H9 (cell line): ENCODE results near the gene TMEM86A. TPM values are rescaled to one million over a fixed set of nuclear protein-coding genes. Genes with fewer than 3 reads are reported as not detected.

Experiments used
- DNase-seq: peaks from one replicate; pipeline ENCODE4 v3.0.0-alpha.2; 2017
- H2AFZ ChIP-seq: one replicate; pipeline ENCODE4 v1.6.1; 2013; ENCODE audit warnings: mild to moderate bottlenecking, low read length, control low read depth, moderate library complexity
- H2AK5ac ChIP-seq: 2 replicates; pipeline ENCODE4 v1.6.1; 2013; ENCODE audit warnings: low read length, control low read depth, mixed read lengths; ENCODE audit not compliant: insufficient read length
- H2BK120ac ChIP-seq: one replicate; pipeline ENCODE4 v1.6.1; 2013; ENCODE audit warnings: low read depth, mild to moderate bottlenecking, low read length, control low read depth, inconsistent platforms; ENCODE audit not compliant: poor library complexity, severe bottlenecking
- H2BK12ac ChIP-seq: 2 replicates; pipeline ENCODE4 v1.6.1; 2013; ENCODE audit warnings: low read length, control low read depth, mixed read lengths, low read depth; ENCODE audit not compliant: insufficient read length
- H2BK15ac ChIP-seq: 2 replicates; pipeline ENCODE4 v1.6.1; 2013; ENCODE audit warnings: low read depth, low read length, control low read depth
- H2BK20ac ChIP-seq: one replicate; pipeline ENCODE4 v1.6.1; 2013; ENCODE audit warnings: low read depth, mild to moderate bottlenecking, low read length, control low read depth, inconsistent platforms; ENCODE audit not compliant: poor library complexity, severe bottlenecking
- H2BK5ac ChIP-seq: 2 replicates; pipeline ENCODE4 v1.6.1; 2013; ENCODE audit warnings: low read length, control low read depth, mixed read lengths; ENCODE audit not compliant: insufficient read length
- H3K14ac ChIP-seq: 2 replicates; pipeline ENCODE4 v1.6.1; 2013; ENCODE audit warnings: low read length, control low read depth; ENCODE audit not compliant: insufficient read depth
- H3K18ac ChIP-seq: 2 replicates; pipeline ENCODE4 v1.6.1; 2013; ENCODE audit warnings: low read depth, mild to moderate bottlenecking, mixed read lengths, low read length, control low read depth; ENCODE audit not compliant: insufficient read length
- H3K23ac ChIP-seq: 2 replicates; pipeline ENCODE4 v1.6.1; 2013; ENCODE audit warnings: low read length, control low read depth, mixed read lengths, low read depth; ENCODE audit not compliant: insufficient read length
- H3K23me2 ChIP-seq: 2 replicates; pipeline ENCODE4 v1.6.1; 2013; ENCODE audit warnings: low read depth, mild to moderate bottlenecking, mixed read lengths, low read length, control low read depth; ENCODE audit not compliant: insufficient read length, poor library complexity, severe bottlenecking
- H3K27ac ChIP-seq: 2 replicates; pipeline ENCODE4 v1.5.1; 2013; ENCODE audit warnings: low read length, control low read depth, mixed read lengths, low read depth; ENCODE audit not compliant: insufficient read length
- H3K27me3 ChIP-seq: 2 replicates; pipeline ENCODE4 v1.6.1; 2013; ENCODE audit warnings: low read length, control low read depth, inconsistent platforms; ENCODE audit not compliant: insufficient read depth
- H3K4ac ChIP-seq: 2 replicates; pipeline ENCODE4 v1.6.1; 2013; ENCODE audit warnings: low read depth, mild to moderate bottlenecking, control low read depth, inconsistent platforms, low read length, moderate library complexity
- H3K4me1 ChIP-seq: 2 replicates; pipeline ENCODE4 v1.6.1; 2013; ENCODE audit warnings: low read length, control low read depth, inconsistent platforms; ENCODE audit not compliant: insufficient read depth
- H3K4me2 ChIP-seq: 2 replicates; pipeline ENCODE4 v1.6.1; 2013; ENCODE audit warnings: low read length, control low read depth, mixed read lengths; ENCODE audit not compliant: insufficient read length, insufficient read depth
- H3K56ac ChIP-seq: 2 replicates; pipeline ENCODE4 v1.6.1; 2013; ENCODE audit warnings: low read depth, mild to moderate bottlenecking, mixed read lengths, low read length, control low read depth; ENCODE audit not compliant: insufficient read length
- H3K79me1 ChIP-seq: 2 replicates; pipeline ENCODE4 v1.6.1; 2013; ENCODE audit warnings: low read depth, mild to moderate bottlenecking, moderate library complexity, low read length, control low read depth, inconsistent platforms; ENCODE audit not compliant: insufficient read depth, poor library complexity, severe bottlenecking
- H3K79me2 ChIP-seq: 2 replicates; pipeline ENCODE4 v1.6.1; 2013; ENCODE audit warnings: low read length, control low read depth, inconsistent platforms; ENCODE audit not compliant: insufficient read depth
- H3K9ac ChIP-seq: 2 replicates; pipeline ENCODE4 v1.6.1; 2013; ENCODE audit warnings: low read length, control low read depth, mixed read lengths; ENCODE audit not compliant: insufficient read length; ENCODE audit errors: extremely low read depth
- H3K9me3 ChIP-seq: one replicate; pipeline ENCODE4 v1.6.1; 2013; ENCODE audit warnings: low read depth, low read length, inconsistent platforms; ENCODE audit not compliant: control insufficient read depth
- H3T11ph ChIP-seq: one replicate; pipeline ENCODE4 v1.6.1; 2013; ENCODE audit warnings: mild to moderate bottlenecking, low read length, control low read depth, inconsistent platforms
- H4K20me1 ChIP-seq: one replicate; pipeline ENCODE4 v1.6.1; 2013; ENCODE audit not compliant: control insufficient read depth, insufficient read length, insufficient read depth
- H4K5ac ChIP-seq: 2 replicates; pipeline ENCODE4 v1.6.1; 2013; ENCODE audit warnings: low read depth, mild to moderate bottlenecking, mixed read lengths, low read length, control low read depth; ENCODE audit not compliant: insufficient read length
- H4K8ac ChIP-seq: replicated peaks from 2 replicates; pipeline ENCODE4 v1.6.1; 2013; ENCODE audit warnings: low read length, control low read depth, mixed read lengths, low read depth; ENCODE audit not compliant: insufficient read length
- H4K91ac ChIP-seq: 2 replicates; pipeline ENCODE4 v1.6.1; 2013; ENCODE audit warnings: low read depth, mild to moderate bottlenecking, moderate library complexity, mixed read lengths, low read length, control low read depth; ENCODE audit not compliant: insufficient read length
- H3K27ac Mint-ChIP-seq, 3 experiments: 2 replicates in 2 of 3; 3 replicates in 1 of 3; pipeline ENCODE4 v1.8.0; 2020 to 2021; ENCODE audit warnings: mixed read lengths in 3 of 3, mild to moderate bottlenecking in 1 of 3, moderate library complexity in 1 of 3
- H3K27me3 Mint-ChIP-seq: 2 replicates; pipeline ENCODE4 v1.8.0; 2021; ENCODE audit warnings: low read depth, mild to moderate bottlenecking, moderate library complexity, mixed read lengths
- H3K36me3 Mint-ChIP-seq, 3 experiments: 2 replicates in 2 of 3; 3 replicates in 1 of 3; pipeline ENCODE4 v1.8.0; 2020 to 2021; ENCODE audit warnings: low read depth in 3 of 3, mixed read lengths in 3 of 3; ENCODE audit not compliant: insufficient read depth in 1 of 3
- H3K4me1 Mint-ChIP-seq, 2 experiments: 2 replicates each; pipeline ENCODE4 v1.8.0; 2020; ENCODE audit warnings: mixed read lengths in 2 of 2
- H3K4me3 Mint-ChIP-seq, 2 experiments: 2 replicates in 1 of 2; 3 replicates in 1 of 2; pipeline ENCODE4 v1.8.0; 2020 to 2021; ENCODE audit warnings: mild to moderate bottlenecking in 2 of 2, mixed read lengths in 2 of 2, moderate library complexity in 1 of 2
- H3K9me3 Mint-ChIP-seq, 2 experiments: 2 replicates in 1 of 2; 3 replicates in 1 of 2; pipeline ENCODE4 v1.8.0; 2020; ENCODE audit warnings: mild to moderate bottlenecking in 2 of 2, mixed read lengths in 2 of 2, moderate library complexity in 1 of 2
- WGBS: extraction: QIAGEN DNeasy Blood & Tissue Kit; methylation state at CpG from one replicate; pipeline ENCODE4 v1.1.7; 2013; ENCODE audit warnings: missing lambda C conversion rate, low lambda C conversion rate, mixed read lengths; ENCODE audit not compliant: insufficient read length; ENCODE audit errors: extremely low coverage; 5-methylcytosine and 5-hydroxymethylcytosine counted together
- total RNA-seq: library from RNA; stranded (reverse); gene quantifications from 2 replicates; pipeline ENCODE4 v1.2.1, GENCODE V29; 2021
- TF ChIP-seq, protein P1 (sequence below): fragments of 200-600 bp; sonication (generic); conservative IDR thresholded peaks from 3 replicates; pipeline ENCODE4 v1.8.0; 2021; ENCODE audit warnings: antibody characterized with exemption, mild to moderate bottlenecking

Gene TMEM86A
- total RNA-seq, 1 experiment from 2014 or later: 2.3 TPM

DNA sequence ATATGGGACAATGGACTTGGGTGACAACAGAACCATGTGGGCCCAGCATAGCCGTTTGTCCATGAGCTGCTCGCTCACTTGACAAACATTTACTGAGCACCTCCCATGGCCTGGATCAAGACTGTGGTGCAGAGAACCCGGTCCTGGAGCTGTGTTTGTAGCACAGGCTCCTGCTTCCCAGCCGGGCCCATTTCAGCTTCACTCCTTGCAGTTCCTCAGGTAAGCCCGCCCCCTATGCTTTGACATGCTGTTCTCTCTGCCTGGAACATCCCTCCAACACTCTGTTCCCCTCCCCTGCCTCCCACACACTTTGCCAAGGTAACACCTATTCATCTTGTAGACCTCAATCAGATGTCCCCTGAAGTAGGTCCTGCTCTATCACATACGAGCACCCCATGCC is 46.7 kb downstream of the TMEM86A start:
- H4K8ac ChIP-seq: no peak overlapping the region
- H3K27ac Mint-ChIP-seq: no peak overlapping the region

More for the DNA sequence above, 46.7 kb downstream of the TMEM86A start:
- H3K14ac ChIP-seq: no peak overlapping the region
- no peak overlapping the region for H4K5ac ChIP-seq
- no peak overlapping the region for H2BK120ac ChIP-seq
- no peak overlapping the region for H2BK15ac ChIP-seq
- no peak overlapping the region for H2BK12ac ChIP-seq
- H3K4me3 Mint-ChIP-seq: no peak overlapping the region
- no peak overlapping the region for H3K56ac ChIP-seq
- no peaks in the 10 kb centered on the region for H3K27me3 ChIP-seq
- no peak overlapping the region for H2BK5ac ChIP-seq
- peaks cover 17 to 24% of the 10 kb centered on the region in 2 experiments for H3K4me1 Mint-ChIP-seq
- H4K91ac ChIP-seq: no peak overlapping the region
- H3K4me2 ChIP-seq: no peak overlapping the region
- H3K27me3 Mint-ChIP-seq: 0 out of 2 replicates have a peak, but pooled peaks cover 2% of the 10 kb centered on the region
- no peak overlapping the region for H3K4ac ChIP-seq
- WGBS: no CpG with 5 or more reads among the region's 6 CpGs
- H2AK5ac ChIP-seq: no peak overlapping the region
- no peaks in the 10 kb centered on the region for H3K9me3 Mint-ChIP-seq
- H3K4me1 ChIP-seq: peaks cover 2% of the 10 kb centered on the region; the same call in 1 of the 2 replicates
- no peak overlapping the region for H3K27ac ChIP-seq
- TF ChIP-seq, protein P1, sequence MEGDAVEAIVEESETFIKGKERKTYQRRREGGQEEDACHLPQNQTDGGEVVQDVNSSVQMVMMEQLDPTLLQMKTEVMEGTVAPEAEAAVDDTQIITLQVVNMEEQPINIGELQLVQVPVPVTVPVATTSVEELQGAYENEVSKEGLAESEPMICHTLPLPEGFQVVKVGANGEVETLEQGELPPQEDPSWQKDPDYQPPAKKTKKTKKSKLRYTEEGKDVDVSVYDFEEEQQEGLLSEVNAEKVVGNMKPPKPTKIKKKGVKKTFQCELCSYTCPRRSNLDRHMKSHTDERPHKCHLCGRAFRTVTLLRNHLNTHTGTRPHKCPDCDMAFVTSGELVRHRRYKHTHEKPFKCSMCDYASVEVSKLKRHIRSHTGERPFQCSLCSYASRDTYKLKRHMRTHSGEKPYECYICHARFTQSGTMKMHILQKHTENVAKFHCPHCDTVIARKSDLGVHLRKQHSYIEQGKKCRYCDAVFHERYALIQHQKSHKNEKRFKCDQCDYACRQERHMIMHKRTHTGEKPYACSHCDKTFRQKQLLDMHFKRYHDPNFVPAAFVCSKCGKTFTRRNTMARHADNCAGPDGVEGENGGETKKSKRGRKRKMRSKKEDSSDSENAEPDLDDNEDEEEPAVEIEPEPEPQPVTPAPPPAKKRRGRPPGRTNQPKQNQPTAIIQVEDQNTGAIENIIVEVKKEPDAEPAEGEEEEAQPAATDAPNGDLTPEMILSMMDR: no peak
- H3K23ac ChIP-seq: no peak overlapping the region
- H3K18ac ChIP-seq: no peak overlapping the region
- no peak overlapping the region for H3T11ph ChIP-seq
- no peaks in the 10 kb centered on the region for H3K36me3 Mint-ChIP-seq
- H3K9me3 ChIP-seq: no peaks in the 10 kb centered on the region
- no peaks in the 10 kb centered on the region for H3K79me1 ChIP-seq
- no peaks in the 10 kb centered on the region for H3K79me2 ChIP-seq
- no peak overlapping the region for H2BK20ac ChIP-seq
- no peaks in the 10 kb centered on the region for H3K23me2 ChIP-seq
- H4K20me1 ChIP-seq: no peaks in the 10 kb centered on the region
- no peak for DNase-seq
- H2AFZ ChIP-seq: no peak overlapping the region
- H3K9ac ChIP-seq: no peak overlapping the region
